HTERT RPE-1 (cell line): ENCODE data around the gene TWF1.
"Not testable (repeated sequence)": the region's sequence is repeated elsewhere in the genome, so short reads cannot be mapped to it uniquely, and the experiment has no call there.

ENCODE experiments used
- in situ Hi-C: fragments of 300-500 bp; cut with MboI; formaldehyde crosslinking; loops from 4 replicates; pipeline ENCODE4 v1.14.3; 2020; ENCODE audit warnings: low sequenced_read_pairs

The TWF1 gene

DNA sequence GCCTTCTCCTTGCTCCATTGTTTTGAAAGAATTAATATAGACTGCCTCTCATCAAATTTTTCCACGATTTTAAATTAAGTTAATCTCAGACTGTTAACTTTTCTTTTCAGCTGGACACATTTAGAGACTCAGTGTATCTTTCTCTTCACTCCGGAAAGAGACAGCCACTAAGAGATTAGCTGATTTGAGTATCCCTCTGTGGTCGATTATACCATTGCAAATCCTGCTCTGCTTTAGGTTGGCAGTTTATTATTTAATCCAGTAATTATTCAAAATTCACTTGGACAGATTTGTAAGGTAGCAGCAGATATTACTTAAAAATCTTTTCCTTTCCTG lies 588 bp upstream of the TWF1 start:
- in situ Hi-C loops: no loop called here

DNA sequence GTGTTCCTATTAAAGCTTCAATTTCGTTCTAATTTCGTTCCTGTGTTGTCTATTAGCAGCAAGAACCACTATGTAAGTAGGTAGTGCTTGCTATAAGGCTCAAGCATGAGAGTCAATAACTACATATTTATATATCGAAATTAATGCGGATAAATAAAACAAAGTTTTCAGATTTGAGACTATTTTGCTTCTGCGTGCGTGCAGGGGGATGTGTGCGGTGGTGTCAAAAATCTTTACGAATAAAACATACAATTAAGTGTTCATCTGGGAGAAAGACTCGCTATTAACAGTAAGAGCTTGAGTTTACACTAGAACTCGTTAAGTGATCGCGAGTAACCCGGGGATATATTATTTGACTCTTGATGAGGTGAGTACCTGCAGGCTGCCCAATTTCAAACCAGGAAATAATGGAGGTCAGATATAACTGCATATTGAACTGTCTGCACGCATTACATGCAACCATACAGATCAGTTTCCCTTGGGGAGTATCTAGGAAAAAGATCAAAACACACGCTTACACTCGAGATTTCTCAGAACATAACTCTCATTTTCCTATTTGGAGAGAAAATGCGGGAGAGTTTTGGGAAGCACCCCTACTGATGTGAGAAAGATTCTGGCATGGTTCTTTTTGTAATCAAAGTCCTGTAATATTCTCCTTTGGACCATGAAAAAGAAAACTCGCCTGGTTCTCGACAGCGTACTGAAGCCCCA lies 813 bp downstream of the TWF1 start:
- in situ Hi-C loops: no loop called here

- in situ Hi-C loops: no loop called here
Measured at GRCh38 chr12:43797561-43798217, 8.4 kb downstream of the TWF1 start.

- in situ Hi-C loops: no loop called here
Measured at GRCh38 chr12:43795716-43796280, 10.3 kb downstream of the TWF1 start.

DNA sequence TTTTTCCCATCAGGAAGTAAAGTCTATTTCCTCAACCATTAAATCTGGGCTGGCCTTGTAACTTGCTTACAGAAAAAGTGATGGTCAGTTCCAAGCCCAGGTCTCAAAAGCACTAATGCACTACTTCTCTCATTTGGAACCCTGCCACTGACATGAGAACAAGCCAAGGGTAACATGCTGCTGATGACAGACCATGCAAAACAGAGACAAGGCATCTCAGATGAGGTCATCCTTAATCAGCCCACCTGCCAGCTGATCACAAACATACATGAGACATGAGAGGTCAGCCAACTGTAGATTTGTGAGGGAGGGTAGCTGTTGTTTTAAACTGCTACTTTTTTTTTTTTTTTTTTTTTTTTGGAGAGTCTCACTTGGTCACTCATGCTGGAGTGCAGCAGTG lies 16.2 kb downstream of the TWF1 start:
- in situ Hi-C loops: no loop called here

DNA sequence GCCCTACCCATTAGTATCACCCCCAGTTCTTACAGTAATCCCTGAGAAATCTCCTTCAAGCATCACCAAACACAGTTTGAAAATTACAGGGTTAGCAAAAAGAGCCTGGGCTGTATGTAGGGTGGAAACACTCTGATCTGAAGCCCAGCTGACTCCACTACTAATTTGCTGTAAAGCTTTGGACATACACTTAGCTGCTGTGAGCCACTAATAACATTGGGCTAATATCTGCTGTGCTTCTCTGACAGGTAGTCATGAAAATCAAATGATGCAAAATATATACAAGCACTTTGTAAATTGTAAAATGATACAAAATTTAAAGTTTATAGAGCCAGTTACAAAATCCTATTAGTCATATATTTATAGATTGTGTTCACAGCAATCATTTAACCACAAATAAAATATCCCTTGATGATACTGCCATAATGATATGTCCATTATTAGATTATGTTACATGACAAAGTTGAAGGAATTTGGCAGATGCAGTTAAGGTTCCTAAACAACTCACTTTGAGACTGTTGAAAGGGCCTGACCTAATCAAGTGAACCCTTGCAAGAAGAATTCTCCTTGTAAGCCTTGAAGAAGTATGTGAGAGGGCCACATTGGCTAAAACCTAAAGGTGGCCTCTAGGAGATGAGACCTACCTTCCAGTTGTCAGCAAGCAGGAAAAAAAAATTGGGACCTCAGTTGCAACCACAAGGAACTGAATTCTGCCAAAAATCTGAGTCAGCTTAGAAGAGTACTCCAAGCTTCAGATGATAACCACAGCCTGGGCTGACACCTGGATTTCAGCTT lies 19.0 kb downstream of the TWF1 start:
- in situ Hi-C loops: no loop called here

DNA sequence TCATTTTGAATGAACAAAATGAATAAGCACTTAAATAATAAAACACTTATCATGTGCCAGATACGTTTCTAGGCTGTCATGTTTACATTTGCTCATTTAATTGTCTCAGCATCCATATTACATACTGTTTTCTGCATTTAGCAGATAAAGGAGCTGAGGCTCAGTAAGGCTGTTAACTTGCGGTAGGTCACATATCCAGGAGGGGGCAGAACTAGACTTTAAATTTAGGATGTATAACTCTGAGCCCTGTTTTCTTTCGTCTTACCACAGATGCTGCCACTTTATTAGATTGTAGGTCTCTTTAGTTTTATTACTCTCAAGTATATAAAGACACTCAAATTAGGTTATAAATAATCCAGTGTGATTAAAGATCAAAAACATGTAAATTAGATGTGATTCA lies 29.6 kb downstream of the TWF1 start:
- in situ Hi-C loops: no loop called here

GRCh38 chr12:43766291-43766690 lies 39.8 kb downstream of the TWF1 start:
- in situ Hi-C loops: no loop called here

GRCh38 chr12:43764528-43764927 lies 41.6 kb downstream of the TWF1 start:
- in situ Hi-C loops: no loop called here

GRCh38 chr12:43763769-43764168 lies 42.3 kb downstream of the TWF1 start:
- in situ Hi-C loops: no loop called here

- in situ Hi-C loops: no loop called here
Measured at GRCh38 chr12:43762596-43762995, 43.5 kb downstream of the TWF1 start.

DNA sequence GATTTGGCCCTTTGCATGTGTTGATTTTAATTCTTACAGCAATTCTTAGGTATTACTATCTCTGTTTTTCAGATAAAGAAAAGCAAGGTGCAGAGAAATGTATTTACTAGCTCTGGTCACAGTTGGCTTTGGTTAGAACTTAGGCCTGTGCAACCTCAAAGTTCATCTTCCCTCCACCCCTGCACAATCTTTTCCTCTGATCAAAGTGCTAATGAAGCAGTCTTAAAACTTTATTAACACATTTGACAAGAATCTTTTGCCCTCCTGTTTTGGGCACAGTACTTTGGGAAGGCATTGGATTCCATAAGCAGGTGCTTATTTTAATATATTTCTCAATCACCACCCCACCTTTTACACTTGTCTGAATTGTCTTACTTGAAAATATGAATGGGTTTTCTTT lies 44.6 kb downstream of the TWF1 start:
- in situ Hi-C loops: no loop called here

GRCh38 chr12:43760396-43760795 lies 45.7 kb downstream of the TWF1 start:
- in situ Hi-C loops: no loop called here

GRCh38 chr12:43758728-43759563 lies 47.2 kb downstream of the TWF1 start, which contains the start of the genes IRAK4 and PUS7L:
TSS of gene IRAK4 (plus strand) at chr12:43758951. CDS start at chr12:43768112, 9,161 bp downstream.
TSS of gene PUS7L (minus strand) at chr12:43758790. CDS start at chr12:43755245, 3,545 bp downstream.
- in situ Hi-C loops: no loop called here

- in situ Hi-C loops: no loop called here
Measured at GRCh38 chr12:43758247-43758727, 47.8 kb downstream of the TWF1 start.

DNA sequence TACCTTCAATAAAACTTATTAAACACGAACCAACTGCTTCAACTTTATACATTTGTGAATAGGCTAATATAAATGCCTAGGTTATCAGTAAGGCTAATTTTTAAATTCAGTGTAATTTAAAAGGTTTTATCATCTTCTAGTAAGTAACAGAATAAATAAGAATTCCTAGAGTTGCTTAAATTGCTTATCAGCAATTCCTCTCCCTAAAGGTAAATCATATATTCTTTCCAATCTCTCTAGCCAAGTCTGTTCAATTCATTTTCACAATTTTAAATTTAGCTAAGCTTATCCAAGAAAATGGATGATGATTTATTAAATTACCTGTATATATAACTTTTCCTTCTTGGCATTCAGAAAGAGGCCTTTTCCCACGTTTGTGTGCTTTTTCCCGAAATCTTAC lies 52.1 kb downstream of the TWF1 start:
- in situ Hi-C loops: no loop called here

GRCh38 chr12:43751360-43751759 lies 54.8 kb downstream of the TWF1 start:
- in situ Hi-C loops: not testable (repeated sequence)

DNA sequence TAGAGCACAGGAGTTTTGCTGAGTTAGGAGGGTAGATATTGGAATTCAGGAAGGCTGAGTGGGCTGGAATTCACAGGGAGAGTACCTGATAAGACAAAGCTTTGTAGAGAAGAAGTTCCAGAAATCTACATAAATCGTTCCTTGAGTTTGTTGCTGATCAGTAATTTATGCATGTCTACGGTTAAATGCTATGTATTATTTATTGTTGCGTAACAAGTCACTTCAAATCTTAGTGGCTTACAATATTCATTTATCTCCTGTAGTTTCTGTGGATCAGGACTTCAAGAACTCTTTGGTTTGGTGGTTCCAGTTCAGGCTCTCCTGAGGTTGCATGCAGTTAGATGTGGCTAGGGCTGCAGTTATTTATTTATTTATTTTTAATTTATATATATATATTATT lies 55.3 kb downstream of the TWF1 start:
- in situ Hi-C loops: no loop called here

- in situ Hi-C loops: no loop called here
Measured at GRCh38 chr12:43749016-43749415, 57.1 kb downstream of the TWF1 start.

GRCh38 chr12:43744826-43745225 lies 61.3 kb downstream of the TWF1 start:
- in situ Hi-C loops: no loop called here
